Measurements from ENCODE around the gene COA6. TPM values are rescaled to one million over a fixed set of nuclear protein-coding genes. Genes with fewer than 3 reads are reported as not detected.

COA6 gene
- total RNA-seq, 1 donor from 2014 or later, result 31.4 TPM

GRCh38 chr1:234327577-234328164 lies 45.6 kb upstream of the COA6 start:
- no peak for TF ChIP-seq CTCF (IDR thresholded peaks at IDR 0.05; ENCODE audit: unreplicated experiment)
- H3K27me3 Mint-ChIP-seq, result peaks cover 36% of the 10 kb centered on the region
- H3K4me1 Mint-ChIP-seq (ENCODE audit: low read depth), result no peaks in the 10 kb centered on the region
- H3K27ac Mint-ChIP-seq, result no peak overlapping the region
- no peak for DNase-seq (ENCODE audit: low spot score, unreplicated experiment)
- H3K36me3 Mint-ChIP-seq (ENCODE audit: insufficient read depth), result no peaks in the 10 kb centered on the region
- H3K4me3 Mint-ChIP-seq (ENCODE audit: low read depth), result no peak overlapping the region
- no peaks in the 10 kb centered on the region for H3K9me3 Mint-ChIP-seq (ENCODE audit: low read depth)

GRCh38 chr1:234330843-234331215 lies 42.4 kb upstream of the COA6 start:
- Mint-ChIP-seq H3K36me3 (ENCODE audit: insufficient read depth) (no peaks in the 10 kb centered on the region), H3K4me3 (ENCODE audit: low read depth) (no peak overlapping the region), H3K27me3 (peaks cover 11% of the 10 kb centered on the region), H3K4me1 (ENCODE audit: low read depth) (no peaks in the 10 kb centered on the region), H3K27ac (no peak overlapping the region), H3K9me3 (ENCODE audit: low read depth) (peaks cover 1% of the 10 kb centered on the region)
- TF ChIP-seq CTCF (IDR thresholded peaks at IDR 0.05; ENCODE audit: unreplicated experiment), result no peak
- DNase-seq (ENCODE audit: low spot score, unreplicated experiment), result no peak

- no peak for TF ChIP-seq CTCF (IDR thresholded peaks at IDR 0.05; ENCODE audit: unreplicated experiment)
- H3K27me3 Mint-ChIP-seq, result peaks cover 5% of the 10 kb centered on the region
- peaks cover 6% of the 10 kb centered on the region for H3K9me3 Mint-ChIP-seq (ENCODE audit: low read depth)
- no peaks in the 10 kb centered on the region for H3K4me1 Mint-ChIP-seq (ENCODE audit: low read depth)
- no peak overlapping the region for H3K27ac Mint-ChIP-seq
- H3K36me3 Mint-ChIP-seq (ENCODE audit: insufficient read depth), result no peaks in the 10 kb centered on the region
- DNase-seq (ENCODE audit: low spot score, unreplicated experiment), result no peak
- H3K4me3 Mint-ChIP-seq (ENCODE audit: low read depth), result no peak overlapping the region
Measured at GRCh38 chr1:234331507-234331906, 41.7 kb upstream of the COA6 start.

GRCh38 chr1:234336359-234336758 lies 36.9 kb upstream of the COA6 start:
- H3K36me3 Mint-ChIP-seq (ENCODE audit: insufficient read depth), result peaks cover 4% of the 10 kb centered on the region
- H3K4me3 Mint-ChIP-seq (ENCODE audit: low read depth), result no peak overlapping the region
- DNase-seq (ENCODE audit: low spot score, unreplicated experiment), result no peak
- no peaks in the 10 kb centered on the region for H3K27me3 Mint-ChIP-seq
- no peak overlapping the region for H3K27ac Mint-ChIP-seq
- H3K9me3 Mint-ChIP-seq (ENCODE audit: low read depth), result peaks cover 38% of the 10 kb centered on the region
- TF ChIP-seq CTCF (IDR thresholded peaks at IDR 0.05; ENCODE audit: unreplicated experiment), result no peak
- no peaks in the 10 kb centered on the region for H3K4me1 Mint-ChIP-seq (ENCODE audit: low read depth)

GRCh38 chr1:234337233-234337632 lies 36.0 kb upstream of the COA6 start:
- no peak for DNase-seq (ENCODE audit: low spot score, unreplicated experiment)
- H3K36me3 Mint-ChIP-seq (ENCODE audit: insufficient read depth), result peaks cover 4% of the 10 kb centered on the region
- no peaks in the 10 kb centered on the region for H3K27me3 Mint-ChIP-seq
- TF ChIP-seq CTCF (IDR thresholded peaks at IDR 0.05; ENCODE audit: unreplicated experiment), result no peak
- H3K9me3 Mint-ChIP-seq (ENCODE audit: low read depth), result peaks cover 38% of the 10 kb centered on the region
- no peak overlapping the region for H3K4me3 Mint-ChIP-seq (ENCODE audit: low read depth)
- H3K27ac Mint-ChIP-seq, result no peak overlapping the region
- H3K4me1 Mint-ChIP-seq (ENCODE audit: low read depth), result no peaks in the 10 kb centered on the region
